Activated T-helper 17 cell treated with anti-CD3 and anti-CD28 coated beads, Interleukin-2, amount 50 U/mL, for 72 hours (primary cell): ENCODE results near the gene FAM83B. TPM values are rescaled to one million over a fixed set of nuclear protein-coding genes. Genes with fewer than 3 reads are reported as not detected.
"Not testable (repeated sequence)": the region's sequence is repeated elsewhere in the genome, so short reads cannot be mapped to it uniquely, and the experiment has no call there.

Source experiments
- ATAC-seq: fragments of 150-1000 bp; cut with Tn5 transposase; replicated peaks from 2 replicates; pipeline ENCODE4 v1.10.0; 2021; ENCODE audit warnings: mild to moderate bottlenecking, moderate library complexity
- H3K27ac Mint-ChIP-seq: one replicate; pipeline ENCODE4 v1.8.0; 2022; ENCODE audit warnings: mixed read lengths
- H3K27me3 Mint-ChIP-seq: one replicate; pipeline ENCODE4 v1.8.0; 2022; ENCODE audit warnings: mixed read lengths
- H3K36me3 Mint-ChIP-seq: one replicate; pipeline ENCODE4 v1.8.0; 2022; ENCODE audit warnings: low read depth, mild to moderate bottlenecking, mixed read lengths
- H3K4me1 Mint-ChIP-seq: one replicate; pipeline ENCODE4 v1.8.0; 2022; ENCODE audit warnings: mixed read lengths
- H3K4me3 Mint-ChIP-seq: one replicate; pipeline ENCODE4 v1.8.0; 2022; ENCODE audit warnings: mild to moderate bottlenecking, mixed read lengths
- H3K9me3 Mint-ChIP-seq: one replicate; pipeline ENCODE4 v1.8.0; 2022; ENCODE audit warnings: mixed read lengths
- total RNA-seq, 2 donors: library from RNA; stranded (reverse); gene quantifications; one replicate each; pipeline ENCODE4 v1.2.3, GENCODE V29; 2022

Gene FAM83B
- total RNA-seq, 2 donors from 2014 or later = not detected

DNA sequence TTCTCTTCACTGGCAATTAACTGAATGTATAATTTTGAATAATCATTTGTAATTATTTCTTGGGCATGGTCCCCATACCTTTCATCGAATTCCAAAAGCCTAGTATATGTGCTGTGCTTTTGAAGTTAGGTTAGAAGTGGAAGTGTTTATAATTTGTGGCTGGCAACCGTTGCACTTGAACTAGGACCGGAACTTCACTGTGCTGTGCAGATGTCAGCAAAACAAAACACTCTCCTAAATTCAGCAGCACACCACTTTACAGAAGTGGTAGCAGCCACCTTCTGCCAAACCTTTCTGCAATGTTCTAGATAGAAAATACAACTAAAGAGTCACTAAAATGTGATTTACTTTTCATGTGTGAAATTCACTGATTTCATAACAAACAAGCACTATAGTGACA lies 111.9 kb downstream of the FAM83B start:
- Mint-ChIP-seq H3K4me3 (no peak overlapping the region), H3K27me3 (no peaks in the 10 kb centered on the region), H3K9me3 (peaks cover 4% of the 10 kb centered on the region), H3K36me3 (no peaks in the 10 kb centered on the region), H3K27ac (no peak overlapping the region), H3K4me1 (no peaks in the 10 kb centered on the region)
- no peak for ATAC-seq

DNA sequence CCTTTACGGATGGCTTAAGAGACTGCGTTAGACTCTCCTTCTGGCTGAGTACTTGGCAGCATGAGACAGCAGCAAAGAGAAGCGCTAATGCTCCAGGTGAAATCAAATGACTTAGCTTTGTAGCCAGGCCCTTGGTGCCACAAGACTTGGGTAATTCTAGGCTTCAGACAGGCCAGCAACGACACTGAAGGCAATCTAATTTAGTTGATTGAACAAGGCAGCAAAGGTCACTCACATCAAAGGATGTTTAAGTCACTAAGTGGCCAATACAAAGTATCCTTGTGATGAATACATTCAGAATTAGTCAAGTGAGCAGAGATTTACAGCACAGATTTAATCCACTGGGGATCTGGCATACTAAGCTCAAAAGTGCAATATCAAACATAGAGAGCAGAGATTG lies 113.2 kb downstream of the FAM83B start:
- Mint-ChIP-seq H3K4me3 (no peak overlapping the region), H3K9me3 (peaks cover 4% of the 10 kb centered on the region), H3K4me1 (no peaks in the 10 kb centered on the region), H3K27me3 (no peaks in the 10 kb centered on the region), H3K27ac (no peak overlapping the region), H3K36me3 (no peaks in the 10 kb centered on the region)
- ATAC-seq = no peak

DNA sequence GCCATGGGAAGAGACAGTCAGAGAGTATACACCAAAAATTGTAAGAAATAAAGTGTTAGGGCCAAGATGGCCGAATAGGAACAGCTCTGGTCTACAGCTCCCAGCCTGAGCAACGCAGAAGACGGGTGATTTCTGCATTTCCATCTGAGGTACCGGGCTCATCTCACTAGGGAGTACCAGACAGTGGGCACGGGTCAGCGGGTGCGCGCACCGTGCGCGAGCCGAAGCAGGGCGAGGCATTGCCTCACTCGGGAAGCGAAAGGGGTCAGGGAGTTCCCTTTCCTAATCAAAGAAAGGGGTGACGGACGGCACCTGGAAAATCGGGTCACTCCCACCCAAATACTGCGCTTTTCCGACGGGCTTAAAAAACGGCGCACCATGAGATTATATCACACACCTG lies 114.8 kb downstream of the FAM83B start:
- H3K4me1 Mint-ChIP-seq, H3K27ac Mint-ChIP-seq, H3K4me3 Mint-ChIP-seq, H3K9me3 Mint-ChIP-seq, ATAC-seq, H3K27me3 Mint-ChIP-seq, H3K36me3 Mint-ChIP-seq: not testable (repeated sequence)

DNA sequence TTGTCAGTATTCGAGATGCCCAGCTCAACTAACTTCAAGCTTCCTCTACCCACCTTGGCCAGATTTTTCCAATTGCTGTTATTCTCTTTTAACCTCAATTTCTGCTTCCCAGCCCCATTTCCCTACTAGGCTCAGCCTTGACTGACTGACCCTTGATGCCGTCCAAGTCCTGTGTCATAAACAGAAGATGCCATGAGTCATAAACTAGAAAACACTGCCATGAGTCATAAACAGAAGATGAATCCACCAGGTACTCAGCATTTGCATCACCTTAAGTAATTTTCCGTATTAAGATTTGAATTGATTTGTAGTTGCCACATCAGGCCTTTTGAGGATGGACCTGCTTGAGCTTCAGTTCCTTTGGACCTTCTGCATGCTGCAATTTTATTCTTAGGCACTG lies 123.8 kb downstream of the FAM83B start:
- Mint-ChIP-seq H3K27ac (no peak overlapping the region), H3K9me3 (peaks cover 4% of the 10 kb centered on the region), H3K36me3 (no peaks in the 10 kb centered on the region), H3K4me1 (no peaks in the 10 kb centered on the region), H3K4me3 (no peak overlapping the region), H3K27me3 (no peaks in the 10 kb centered on the region)
- ATAC-seq = no peak

GRCh38 chr6:54971825-54972224 lies 125.3 kb downstream of the FAM83B start:
- Mint-ChIP-seq H3K9me3 (peaks cover 4% of the 10 kb centered on the region), H3K4me3 (no peak overlapping the region), H3K27ac (no peak overlapping the region), H3K36me3 (no peaks in the 10 kb centered on the region), H3K27me3 (no peaks in the 10 kb centered on the region), H3K4me1 (no peaks in the 10 kb centered on the region)
- no peak for ATAC-seq

GRCh38 chr6:54979161-54979560 lies 132.6 kb downstream of the FAM83B start:
- not testable (repeated sequence) for H3K4me3 Mint-ChIP-seq, H3K27me3 Mint-ChIP-seq, H3K4me1 Mint-ChIP-seq, H3K36me3 Mint-ChIP-seq, ATAC-seq, H3K27ac Mint-ChIP-seq
- H3K9me3 Mint-ChIP-seq = peaks cover 11% of the 10 kb centered on the region

DNA sequence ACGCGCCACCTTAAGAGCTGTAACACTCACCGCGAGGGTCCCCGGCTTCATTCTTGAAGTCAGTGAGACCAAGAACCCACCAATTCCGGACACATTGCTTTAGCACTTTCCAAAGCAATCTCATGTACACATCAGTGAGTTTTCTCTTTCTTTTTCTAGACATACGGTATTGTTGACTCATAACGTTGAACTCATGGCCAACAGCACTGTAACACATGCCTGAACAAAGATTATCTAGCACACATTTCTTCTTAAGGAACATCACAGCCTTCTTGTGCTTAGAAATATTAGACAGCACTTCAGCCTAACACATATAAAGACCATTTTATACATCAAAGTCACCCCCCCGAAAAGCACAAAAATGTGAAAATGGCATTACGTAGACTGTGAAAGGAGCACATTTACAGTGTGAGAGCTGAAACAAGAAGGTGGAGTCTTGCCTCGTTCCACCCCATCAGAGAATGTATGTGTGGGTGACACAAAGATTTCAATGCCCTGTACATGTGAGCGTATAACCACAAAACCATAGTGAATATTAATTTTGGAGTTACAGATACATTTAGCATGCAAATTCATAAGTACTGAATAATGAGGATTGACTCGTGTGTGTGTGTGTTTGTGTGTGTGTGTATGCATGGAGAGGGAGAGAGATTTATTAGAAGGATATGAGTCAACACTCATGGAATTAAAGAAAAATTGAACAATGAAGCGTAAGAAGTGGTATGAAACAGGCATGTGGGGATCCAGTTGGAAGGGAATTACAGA lies 134.1 kb downstream of the FAM83B start:
- Mint-ChIP-seq H3K27me3 (no peaks in the 10 kb centered on the region), H3K4me3 (no peak overlapping the region), H3K36me3 (no peaks in the 10 kb centered on the region), H3K27ac (no peak overlapping the region), H3K4me1 (no peaks in the 10 kb centered on the region), H3K9me3 (peaks cover 13% of the 10 kb centered on the region)
- ATAC-seq = no peak

- Mint-ChIP-seq H3K4me3 (no peak overlapping the region), H3K4me1 (no peaks in the 10 kb centered on the region), H3K9me3 (peaks cover 13% of the 10 kb centered on the region), H3K36me3 (no peaks in the 10 kb centered on the region), H3K27me3 (no peaks in the 10 kb centered on the region), H3K27ac (no peak overlapping the region)
- ATAC-seq = no peak
Measured at GRCh38 chr6:54981276-54981609, 134.7 kb downstream of the FAM83B start.

DNA sequence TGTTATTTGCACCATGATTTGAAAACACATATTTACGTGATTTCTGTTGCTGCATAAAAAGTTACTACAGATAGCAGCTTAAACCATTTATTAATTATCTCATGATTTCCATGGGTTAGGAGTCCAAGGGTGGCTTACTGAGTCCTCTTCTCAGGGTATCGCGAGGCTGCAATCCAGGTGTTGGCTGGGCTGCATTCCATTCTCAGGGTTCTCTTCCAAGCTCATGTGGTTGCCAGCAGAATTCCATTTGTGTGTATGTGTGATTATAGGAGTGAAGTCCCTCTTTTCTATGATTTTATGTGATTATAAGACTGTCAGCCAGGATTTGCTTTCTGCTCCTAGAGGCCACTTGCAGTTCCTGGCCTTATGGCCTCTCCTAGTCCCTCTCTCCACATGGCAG lies 135.1 kb downstream of the FAM83B start:
- ATAC-seq = no peak
- Mint-ChIP-seq H3K36me3 (no peaks in the 10 kb centered on the region), H3K27me3 (no peaks in the 10 kb centered on the region), H3K9me3 (peaks cover 17% of the 10 kb centered on the region), H3K4me3 (no peak overlapping the region), H3K4me1 (no peaks in the 10 kb centered on the region), H3K27ac (no peak overlapping the region)

DNA sequence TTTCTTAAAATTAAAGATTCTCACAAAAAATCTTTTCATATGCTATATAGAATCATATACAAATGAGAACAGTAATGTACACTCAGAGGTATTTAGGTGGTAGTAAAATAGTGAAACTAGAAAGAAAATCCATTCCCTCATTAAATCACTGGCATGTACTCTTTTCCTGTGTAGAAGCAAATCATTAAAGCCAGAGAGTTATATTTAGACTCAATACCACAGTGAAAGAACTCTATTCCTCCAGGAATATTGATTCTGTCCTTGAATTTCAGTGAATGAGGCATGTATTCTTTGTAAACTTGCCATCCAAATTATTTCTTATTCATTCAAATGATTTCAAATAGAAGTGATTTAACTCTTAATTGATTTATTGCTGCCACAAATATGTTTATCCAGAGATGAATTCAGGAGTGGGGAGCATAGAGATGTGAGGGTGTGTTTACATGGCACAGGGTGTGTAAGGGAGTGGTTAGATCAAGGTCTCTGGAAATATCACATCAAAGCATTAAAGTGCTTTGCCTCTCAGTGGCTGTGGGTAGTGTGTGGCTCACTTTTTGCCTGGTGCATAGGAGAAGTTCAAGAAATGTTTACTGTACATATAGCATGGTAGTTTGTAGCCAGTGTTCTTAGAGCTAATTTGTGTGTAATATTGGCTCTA lies 141.2 kb downstream of the FAM83B start:
- no peaks in the 10 kb centered on the region for H3K36me3 Mint-ChIP-seq
- no peak for ATAC-seq
- no peaks in the 10 kb centered on the region for H3K4me1 Mint-ChIP-seq
- H3K9me3 Mint-ChIP-seq = peaks cover 15% of the 10 kb centered on the region
- no peak overlapping the region for H3K4me3 Mint-ChIP-seq
- no peak overlapping the region for H3K27ac Mint-ChIP-seq
- H3K27me3 Mint-ChIP-seq = no peaks in the 10 kb centered on the region

- no peaks in the 10 kb centered on the region for H3K27me3 Mint-ChIP-seq
- H3K4me1 Mint-ChIP-seq = no peaks in the 10 kb centered on the region
- ATAC-seq = no peak
- H3K4me3 Mint-ChIP-seq = no peak overlapping the region
- H3K9me3 Mint-ChIP-seq = peaks cover 13% of the 10 kb centered on the region
- no peaks in the 10 kb centered on the region for H3K36me3 Mint-ChIP-seq
- no peak overlapping the region for H3K27ac Mint-ChIP-seq
Measured at GRCh38 chr6:54988576-54988975, 142.0 kb downstream of the FAM83B start.

DNA sequence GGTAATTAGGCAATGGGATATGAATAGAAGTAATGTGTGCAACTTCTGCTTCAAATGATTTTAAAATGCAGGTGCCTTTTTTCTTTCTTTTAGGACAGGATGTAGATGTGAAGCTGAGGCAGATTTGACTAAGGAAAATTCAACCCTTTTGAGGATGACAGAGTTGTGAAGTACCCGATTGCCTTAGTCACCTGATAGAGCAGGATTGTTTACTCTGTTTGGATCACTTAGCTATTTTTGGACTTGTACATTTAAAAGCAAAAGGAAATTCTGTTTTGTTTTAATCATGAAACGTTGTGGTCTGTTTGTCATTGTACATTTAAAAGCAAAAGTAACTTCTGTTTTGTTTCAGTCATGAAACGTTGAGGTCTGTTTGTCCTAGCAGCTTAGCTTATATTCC lies 143.4 kb downstream of the FAM83B start:
- ATAC-seq = no peak
- no peaks in the 10 kb centered on the region for H3K27me3 Mint-ChIP-seq
- H3K4me1 Mint-ChIP-seq = no peaks in the 10 kb centered on the region
- no peak overlapping the region for H3K4me3 Mint-ChIP-seq
- no peak overlapping the region for H3K27ac Mint-ChIP-seq
- peaks cover 8% of the 10 kb centered on the region for H3K9me3 Mint-ChIP-seq
- H3K36me3 Mint-ChIP-seq = no peaks in the 10 kb centered on the region
